ENCODE results near the gene CFAP100. TPM values are rescaled to one million over a fixed set of nuclear protein-coding genes. Genes with fewer than 3 reads are reported as not detected.

Gene CFAP100
- total RNA-seq, 3 donors from 2014 or later, result not detected

DNA sequence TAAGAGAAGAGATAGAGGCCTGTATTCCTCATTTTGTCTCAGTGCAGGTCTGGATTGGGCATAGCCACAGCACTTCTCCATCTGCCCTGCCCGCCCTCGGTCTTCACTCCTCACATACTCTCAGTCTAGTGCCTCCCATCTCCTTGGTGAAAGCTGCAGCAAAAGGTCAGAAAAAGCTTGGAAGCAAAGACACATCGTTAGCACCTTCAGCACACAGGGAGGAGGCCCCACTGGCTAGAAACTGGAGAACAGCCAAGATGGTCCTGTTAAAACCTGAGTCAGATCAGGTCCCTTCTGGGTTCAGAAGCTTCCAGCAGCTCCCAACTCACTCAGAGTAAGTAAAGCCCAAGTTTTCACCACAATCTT is 35.9 kb upstream of the CFAP100 start:
- Histone ChIP-seq H3K4me1 (ENCODE audit: low read depth) (peaks cover 18% of the 10 kb centered on the region), H3K4me3 (no peak overlapping the region), H3K36me3 (ENCODE audit: low read depth) (no peaks in the 10 kb centered on the region), H3K9me3 (no peaks in the 10 kb centered on the region)
- peak in 1 of 3 donors; percentile 5 for DNase-seq
- TF ChIP-seq, protein P1, sequence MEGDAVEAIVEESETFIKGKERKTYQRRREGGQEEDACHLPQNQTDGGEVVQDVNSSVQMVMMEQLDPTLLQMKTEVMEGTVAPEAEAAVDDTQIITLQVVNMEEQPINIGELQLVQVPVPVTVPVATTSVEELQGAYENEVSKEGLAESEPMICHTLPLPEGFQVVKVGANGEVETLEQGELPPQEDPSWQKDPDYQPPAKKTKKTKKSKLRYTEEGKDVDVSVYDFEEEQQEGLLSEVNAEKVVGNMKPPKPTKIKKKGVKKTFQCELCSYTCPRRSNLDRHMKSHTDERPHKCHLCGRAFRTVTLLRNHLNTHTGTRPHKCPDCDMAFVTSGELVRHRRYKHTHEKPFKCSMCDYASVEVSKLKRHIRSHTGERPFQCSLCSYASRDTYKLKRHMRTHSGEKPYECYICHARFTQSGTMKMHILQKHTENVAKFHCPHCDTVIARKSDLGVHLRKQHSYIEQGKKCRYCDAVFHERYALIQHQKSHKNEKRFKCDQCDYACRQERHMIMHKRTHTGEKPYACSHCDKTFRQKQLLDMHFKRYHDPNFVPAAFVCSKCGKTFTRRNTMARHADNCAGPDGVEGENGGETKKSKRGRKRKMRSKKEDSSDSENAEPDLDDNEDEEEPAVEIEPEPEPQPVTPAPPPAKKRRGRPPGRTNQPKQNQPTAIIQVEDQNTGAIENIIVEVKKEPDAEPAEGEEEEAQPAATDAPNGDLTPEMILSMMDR (IDR thresholded peaks at IDR 0.05), result no peak
- intact Hi-C loops (cut with DNase I, micrococcal nuclease), result no loop called here
- no peak for ATAC-seq

DNA sequence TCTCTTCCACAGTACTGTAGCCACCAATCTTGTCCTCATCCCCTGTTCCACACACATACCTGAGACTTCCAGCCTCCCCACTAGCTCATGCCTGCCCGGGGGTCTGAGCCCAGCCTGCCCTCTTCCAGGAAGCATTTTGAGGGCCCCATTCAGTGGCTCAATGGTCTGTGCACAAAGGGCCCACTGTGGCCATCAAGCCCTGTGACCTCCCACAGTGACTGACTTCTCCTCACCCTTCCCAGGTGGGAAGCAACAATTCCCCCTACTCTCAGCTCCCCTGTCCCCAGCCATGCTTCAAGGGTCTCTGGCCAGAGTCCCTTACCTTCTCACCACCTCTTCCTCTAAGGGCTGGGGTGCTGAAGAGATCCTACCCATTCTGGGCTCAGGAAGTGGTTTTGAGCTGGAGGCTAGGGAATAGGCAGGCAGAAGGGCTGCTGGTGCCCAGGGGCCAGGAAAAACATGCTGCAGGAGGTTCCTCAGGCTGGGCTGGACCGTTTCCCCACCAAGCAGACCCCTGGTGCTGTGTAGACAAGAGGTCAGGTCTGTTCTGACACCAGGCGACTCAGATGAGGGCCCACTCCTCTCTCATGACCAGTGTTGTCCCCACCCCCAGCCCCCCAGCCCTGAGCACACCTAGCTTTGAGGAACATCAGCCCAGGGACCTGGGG is 34.5 kb upstream of the CFAP100 start:
- intact Hi-C loops (cut with DNase I, micrococcal nuclease), result no loop called here
- Histone ChIP-seq H3K36me3 (ENCODE audit: low read depth) (no peaks in the 10 kb centered on the region), H3K9me3 (no peaks in the 10 kb centered on the region), H3K4me1 (ENCODE audit: low read depth) (peaks cover 18% of the 10 kb centered on the region), H3K4me3 (no peak overlapping the region)
- ATAC-seq (no peak), DNase-seq (peak in 1 of 3 donors; percentile 29)
- TF ChIP-seq, protein P1 (IDR thresholded peaks at IDR 0.05), result no peak

DNA sequence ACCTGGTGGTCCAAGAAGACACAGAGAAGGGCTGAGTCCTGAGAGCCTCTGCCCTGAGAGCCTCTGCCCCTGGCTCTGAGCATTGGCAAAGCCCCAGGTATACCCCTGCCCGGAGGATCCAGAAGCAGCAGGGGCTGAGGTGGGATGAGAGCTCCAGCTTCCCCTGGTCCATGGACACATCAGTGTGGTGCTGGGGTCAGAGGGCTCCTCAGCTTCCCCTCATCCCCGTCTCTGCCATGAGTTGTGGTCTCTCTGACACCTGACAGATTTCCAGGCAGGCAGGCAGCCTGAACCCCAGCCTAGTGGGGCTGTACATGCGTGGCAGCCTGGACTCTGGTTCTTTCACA is 34.0 kb upstream of the CFAP100 start:
- no peaks in the 10 kb centered on the region for H3K9me3 ChIP-seq
- DNase-seq (peak in 1 of 3 donors; percentile 30), ATAC-seq (no peak)
- H3K36me3 ChIP-seq (ENCODE audit: low read depth), result no peaks in the 10 kb centered on the region
- H3K4me1 ChIP-seq (ENCODE audit: low read depth), result peaks cover 12% of the 10 kb centered on the region
- TF ChIP-seq, protein P1 (IDR thresholded peaks at IDR 0.05), result no peak
- no peak overlapping the region for H3K4me3 ChIP-seq
- intact Hi-C loops (cut with DNase I, micrococcal nuclease), result no loop called here

DNA sequence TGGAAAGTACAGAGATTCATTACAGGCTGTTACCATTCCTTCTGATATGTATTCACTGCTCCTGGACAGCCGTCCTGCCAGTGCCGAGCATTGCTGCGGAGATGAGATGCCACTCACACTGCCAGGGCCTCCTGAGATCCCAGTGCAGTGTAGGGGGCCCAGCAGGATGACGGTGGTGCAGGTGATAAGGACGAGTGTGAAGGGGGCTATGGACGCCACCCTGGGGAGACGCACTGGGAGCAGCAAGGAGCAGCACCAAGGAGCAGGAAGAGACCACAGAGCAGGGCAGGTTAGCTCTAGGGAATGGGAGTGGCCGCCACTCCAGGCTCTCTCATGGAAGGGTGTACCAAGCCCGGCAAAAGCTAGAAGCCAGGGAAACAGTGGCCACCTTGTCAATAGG is 33.5 kb upstream of the CFAP100 start:
- Histone ChIP-seq H3K9me3 (no peaks in the 10 kb centered on the region), H3K4me3 (no peak overlapping the region), H3K4me1 (ENCODE audit: low read depth) (peaks cover 7% of the 10 kb centered on the region), H3K36me3 (ENCODE audit: low read depth) (no peaks in the 10 kb centered on the region)
- intact Hi-C loops (cut with DNase I, micrococcal nuclease), result no loop called here
- TF ChIP-seq, protein P1 (IDR thresholded peaks at IDR 0.05), result no peak
- ATAC-seq (no peak), DNase-seq (peak in 1 of 3 donors; percentile 30)

DNA sequence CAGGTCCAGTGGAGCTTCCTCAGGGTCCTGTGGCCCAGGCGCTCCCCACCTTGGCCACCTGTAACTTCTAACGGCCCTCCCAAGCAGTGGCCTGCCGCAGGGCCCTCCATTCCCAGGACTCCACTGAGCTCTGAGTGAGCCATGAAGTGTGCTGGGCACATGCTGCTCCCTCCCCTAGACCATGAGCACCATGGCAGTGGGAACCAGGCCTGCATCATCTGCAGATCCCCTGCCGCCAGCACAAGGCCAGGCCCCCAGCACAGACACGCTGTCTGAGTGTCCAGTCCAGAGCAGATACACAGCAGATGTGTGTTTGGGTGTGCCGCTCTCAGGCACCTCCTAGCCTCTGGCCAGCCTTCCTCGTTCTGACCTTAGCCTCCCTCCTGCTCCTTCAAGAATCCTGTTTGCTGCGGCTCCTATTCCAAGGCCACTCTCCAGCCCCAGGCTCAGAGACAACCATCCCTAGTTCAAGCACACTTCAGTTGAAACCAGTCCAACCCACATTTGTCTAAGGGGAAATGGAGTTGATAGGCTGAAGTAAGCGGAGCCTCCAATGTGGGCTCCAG is 30.5 kb upstream of the CFAP100 start:
- intact Hi-C loops (cut with DNase I, micrococcal nuclease), result no loop called here
- Histone ChIP-seq H3K36me3 (ENCODE audit: low read depth) (no peaks in the 10 kb centered on the region), H3K9me3 (no peaks in the 10 kb centered on the region), H3K4me1 (ENCODE audit: low read depth) (no peaks in the 10 kb centered on the region), H3K4me3 (no peak overlapping the region)
- TF ChIP-seq, protein P1 (IDR thresholded peaks at IDR 0.05), result no peak
- DNase-seq (peak in 1 of 3 donors; percentile 13), ATAC-seq (no peak)

Data from mucosa of descending colon (tissue), 3 donors.